HG03378 (cell line): ENCODE data around the gene ZNF549.
A peak's percentile ranks its signal among the peaks of the same experiment; 100 is the strongest.
"Not testable (repeated sequence)": the region's sequence is repeated elsewhere in the genome, so short reads cannot be mapped to it uniquely, and the experiment has no call there.

Source experiments
- ATAC-seq: cut with Tn5 transposase; IDR thresholded peaks from one replicate; pipeline ENCODE4 v1.9.1; 2021; ENCODE audit warnings: mild to moderate bottlenecking, moderate library complexity; ENCODE audit not compliant: unreplicated experiment

Gene ZNF549

GRCh38 chr19:57527136-57527881 lies at the start of gene ZNF549:
Gene ZNF549, plus strand, starts transcription at chr19:57527356. Its CDS starts 218 bp downstream, at chr19:57527574.
- peak; percentile 92 for ATAC-seq

GRCh38 chr19:57487477-57488298 lies 39.5 kb upstream of the ZNF549 start, which contains the start of gene ZNF419:
Gene ZNF419, plus strand, starts transcription at chr19:57487750. Its CDS starts 201 bp downstream, at chr19:57487951.
- peak; percentile 86 for ATAC-seq

- ATAC-seq, result not testable (repeated sequence)
These were observed 38.9 kb upstream of the ZNF549 start for GRCh38 chr19:57488299-57488644.

- ATAC-seq, result not testable (repeated sequence)
These were observed 27.9 kb upstream of the ZNF549 start for GRCh38 chr19:57499332-57499679.

- ATAC-seq, result peak; percentile 93
These were observed 27.3 kb upstream of the ZNF549 start, which contains the start of gene ZNF773 for GRCh38 chr19:57499680-57500395. Gene ZNF773, plus strand, starts transcription at chr19:57499938. Its CDS starts 143 bp downstream, at chr19:57500081.

- not testable (repeated sequence) for ATAC-seq
These were observed 26.8 kb upstream of the ZNF549 start for GRCh38 chr19:57500400-57500799.

GRCh38 chr19:57506163-57506562 lies 21.0 kb upstream of the ZNF549 start:
- no peak for ATAC-seq

- no peak for ATAC-seq
These were observed 15.7 kb upstream of the ZNF549 start for GRCh38 chr19:57511484-57511883.

GRCh38 chr19:57512845-57513244 lies 14.3 kb upstream of the ZNF549 start:
- ATAC-seq, result no peak

- ATAC-seq, result no peak
These were observed 11.9 kb upstream of the ZNF549 start for GRCh38 chr19:57515255-57515654.

- ATAC-seq, result not testable (repeated sequence)
These were observed 9.1 kb upstream of the ZNF549 start for GRCh38 chr19:57518021-57518420.

- no peak for ATAC-seq
These were observed 10.9 kb downstream of the ZNF549 start for GRCh38 chr19:57537953-57538547.

GRCh38 chr19:57546513-57546912 lies 19.4 kb downstream of the ZNF549 start:
- ATAC-seq, result no peak

- ATAC-seq, result no peak
These were observed 25.3 kb downstream of the ZNF549 start for GRCh38 chr19:57552432-57552831.

GRCh38 chr19:57557659-57558058 lies 30.5 kb downstream of the ZNF549 start:
- no peak for ATAC-seq

- no peak for ATAC-seq
These were observed 31.4 kb downstream of the ZNF549 start for GRCh38 chr19:57558525-57558924.

GRCh38 chr19:57559008-57559403 lies 31.9 kb downstream of the ZNF549 start:
- ATAC-seq, result no peak

- peak; percentile 81 for ATAC-seq
These were observed 32.4 kb downstream of the ZNF549 start, which contains the start of gene ZNF550 for GRCh38 chr19:57559404-57560025. Gene ZNF550, minus strand, starts transcription at chr19:57559863. Its CDS starts 181 bp downstream, at chr19:57559682.

- no peak for ATAC-seq
These were observed 32.9 kb downstream of the ZNF549 start for GRCh38 chr19:57560049-57560491.

GRCh38 chr19:57563547-57563946 lies 36.4 kb downstream of the ZNF549 start:
- ATAC-seq, result no peak
